ENCODE data around the gene DKKL1.

Gene DKKL1

GRCh38 chr19:49395581-49396407, 32.1 kb downstream of the DKKL1 start:
- DNase-seq (ENCODE audit: low spot score), result no peak
- no peak for TF ChIP-seq CTCF (conservative IDR thresholded peaks at IDR 0.05; ENCODE audit: low read depth)
- H3K27ac ChIP-seq, result no peak overlapping the region
- POLR2A ChIA-PET (ENCODE audit: low non-redundant PET), result no interaction called here
- CTCF ChIA-PET, result interaction anchor here (0.6 kb wide), 2 partner anchors 10 to 47 kb away, joined by 3 to 5 read pairs; no protein-coding TSS in a partner anchor

GRCh38 chr19:49396738-49397505, 33.2 kb downstream of the DKKL1 start:
- no peak overlapping the region for H3K27ac ChIP-seq
- ChIA-PET POLR2A (ENCODE audit: low non-redundant PET) (no interaction called here), CTCF (interaction anchor here (0.6 kb wide), 1 partner anchor 173 kb away, joined by 3 read pairs; no protein-coding TSS in a partner anchor)
- no peak for TF ChIP-seq CTCF (conservative IDR thresholded peaks at IDR 0.05; ENCODE audit: low read depth)
- DNase-seq (ENCODE audit: low spot score), result no peak

- TF ChIP-seq CTCF (conservative IDR thresholded peaks at IDR 0.05; ENCODE audit: low read depth), result no peak
- CTCF ChIA-PET, result no interaction called here
- no peak for DNase-seq (ENCODE audit: low spot score)
- POLR2A ChIA-PET (ENCODE audit: low non-redundant PET), result no interaction called here
- no peak overlapping the region for H3K27ac ChIP-seq
Observed at GRCh38 chr19:49398001-49398615, 34.4 kb downstream of the DKKL1 start.

- no peak overlapping the region for H3K27ac ChIP-seq
- no peak for TF ChIP-seq CTCF (conservative IDR thresholded peaks at IDR 0.05; ENCODE audit: low read depth)
- no peak for DNase-seq (ENCODE audit: low spot score)
- ChIA-PET CTCF (no interaction called here), POLR2A (ENCODE audit: low non-redundant PET) (interaction anchor here (0.5 kb wide), 1 partner anchor 28 kb away, joined by 3 read pairs; no protein-coding TSS in a partner anchor)
Observed at GRCh38 chr19:49398931-49399330, 35.3 kb downstream of the DKKL1 start.

GRCh38 chr19:49400029-49400428, 36.4 kb downstream of the DKKL1 start:
- CTCF ChIA-PET, result no interaction called here
- DNase-seq (ENCODE audit: low spot score), result no peak
- no peak for TF ChIP-seq CTCF (conservative IDR thresholded peaks at IDR 0.05; ENCODE audit: low read depth)
- H3K27ac ChIP-seq, result no peak overlapping the region
- POLR2A ChIA-PET (ENCODE audit: low non-redundant PET), result no interaction called here
